HCT116 (cell line): ENCODE data around the gene TET3. TPM values are rescaled to one million over a fixed set of nuclear protein-coding genes. Genes with fewer than 3 reads are reported as not detected.

Experiments used
- ATAC-seq: fragments of 200-7000 bp; cut with Tn5 transposase; 2 replicates; pipeline ENCODE4 v1.9.1; 2020; ENCODE audit warnings: mild to moderate bottlenecking, moderate library complexity
- BruUV-seq: library from RNA; stranded (reverse); fragments of 400-500 nt; replicated peaks from 2 replicates; lab custom pipeline; 2021; lab: Mats Ljungman, UMichigan
- CTCF ChIA-PET: fragments of 300-600 bp; sonication (Branson Sonifier 250); formaldehyde crosslinking; loops from one replicate; lab custom pipeline; 2021; ENCODE audit warnings: antibody characterized with exemption; lab: Charles Lee
- POLR2A ChIA-PET: fragments of 300-600, 350-600 bp; sonication (Branson Sonifier 250); formaldehyde crosslinking; loops from one replicate; lab custom pipeline; 2021; ENCODE audit warnings: antibody characterized with exemption; lab: Charles Lee
- RAD21 ChIA-PET, 2 experiments: fragments of 300-600 bp; sonication (Branson Sonifier 250); formaldehyde crosslinking; loops; one replicate each; lab custom pipeline; 2023; ENCODE audit warnings: low total read pairs in 2 of 2; ENCODE audit not compliant: uncharacterized antibody in 2 of 2, unreplicated experiment in 2 of 2, low non-redundant PET in 1 of 2; lab: Charles Lee
- DNase-seq: peaks from one replicate; pipeline ENCODE4 v3.0.0-alpha.2; 2010; ENCODE audit warnings: low read depth, low spot score
- H2AFZ ChIP-seq: fragments of 200-600 bp; shearing (Covaris generic), sonication (generic); 2 replicates; pipeline ENCODE4 v1.6.1; 2017; ENCODE audit warnings: low read depth, mixed run types, mixed read lengths, antibody characterized with exemption, low read length; ENCODE audit not compliant: poor library complexity, severe bottlenecking
- H3K27ac ChIP-seq: 2 replicates; pipeline ENCODE4 v1.5.1; 2012; ENCODE audit warnings: low read depth, low read length
- H3K27me3 ChIP-seq: fragments of 200-600 bp; sonication (generic); 2 replicates; pipeline ENCODE4 v1.6.1; 2016; ENCODE audit warnings: mixed run types, low read length, mixed read lengths; ENCODE audit not compliant: insufficient read depth
- H3K36me3 ChIP-seq, 2 experiments: fragments of 200-500 bp in 1 of 2; fragments of 200-600 bp in 1 of 2; sonication (Bioruptor generic) in 1 of 2; sonication (generic) in 1 of 2; 2 replicates each; pipeline versions ENCODE4 v1.5.1 to v1.6.1; 2014 to 2016; ENCODE audit warnings: low read length in 2 of 2, inconsistent platforms in 1 of 2, mixed read lengths in 1 of 2, mixed run types in 1 of 2; ENCODE audit not compliant: insufficient read depth in 2 of 2, control insufficient read depth in 1 of 2
- H3K4me1 ChIP-seq, 2 experiments: fragments of 200-600 bp in 1 of 2; sonication (generic) in 1 of 2; 2 replicates each; pipeline versions ENCODE4 v1.5.1 to v1.6.1; 2012 to 2017; ENCODE audit warnings: low read length in 2 of 2, inconsistent platforms in 1 of 2, mild to moderate bottlenecking in 1 of 2, mixed read lengths in 1 of 2, mixed run types in 1 of 2, moderate library complexity in 1 of 2; ENCODE audit not compliant: insufficient read depth in 2 of 2, control insufficient read depth in 1 of 2
- H3K4me2 ChIP-seq: fragments of 200-600 bp; sonication (generic); 2 replicates; pipeline ENCODE4 v1.6.1; 2017; ENCODE audit warnings: mixed run types, low read length, mixed read lengths
- H3K4me3 ChIP-seq, 2 experiments: fragments of 200-600 bp in 1 of 2; sonication (generic) in 1 of 2; replicated peaks in 1 of 2; 2 replicates each; pipeline ENCODE4 v1.5.1; 2011 to 2016; ENCODE audit warnings: low read length in 2 of 2, control low read depth in 1 of 2, low read depth in 1 of 2, mild to moderate bottlenecking in 1 of 2, mixed read lengths in 1 of 2, mixed run types in 1 of 2
- H3K79me2 ChIP-seq: fragments of 200-600 bp; sonication (generic); 2 replicates; pipeline ENCODE4 v1.6.1; 2017; ENCODE audit warnings: mild to moderate bottlenecking, mixed run types, low read length, moderate library complexity, mixed read lengths; ENCODE audit not compliant: insufficient read depth
- H3K9ac ChIP-seq: fragments of 200-600 bp; sonication (generic); 2 replicates; pipeline ENCODE4 v1.6.1; 2016; ENCODE audit warnings: low read length, mixed read lengths
- H3K9me2 ChIP-seq: fragments of 200-600 bp; sonication (generic), shearing (Covaris generic); 2 replicates; pipeline ENCODE4 v1.6.1; 2017; ENCODE audit warnings: mixed run types, mild to moderate bottlenecking, moderate library complexity; ENCODE audit not compliant: insufficient read depth
- H3K9me3 ChIP-seq, 2 experiments: fragments of 200-500 bp in 1 of 2; fragments of 200-600 bp in 1 of 2; sonication (Bioruptor generic) in 1 of 2; sonication (generic) in 1 of 2; 2 replicates each; pipeline ENCODE4 v1.6.1; 2014 to 2017; ENCODE audit warnings: low read length in 2 of 2, mixed read lengths in 2 of 2, inconsistent platforms in 1 of 2, low read depth in 1 of 2, mild to moderate bottlenecking in 1 of 2, mixed run types in 1 of 2, moderate library complexity in 1 of 2; ENCODE audit not compliant: control insufficient read depth in 1 of 2, insufficient read depth in 1 of 2
- H4K20me1 ChIP-seq: fragments of 200-600 bp; sonication (generic), shearing (Covaris generic); 2 replicates; pipeline ENCODE4 v1.6.1; 2017; ENCODE audit warnings: mixed run types, mild to moderate bottlenecking, moderate library complexity; ENCODE audit not compliant: insufficient read depth
- CBX3 ChIP-seq: IDR thresholded peaks from 2 replicates; pipeline ENCODE4 v1.6.1; 2012; ENCODE audit warnings: low read depth
- CTCF ChIP-seq, 3 experiments: fragments of 200-600 bp in 1 of 3; sonication (generic) in 1 of 3; IDR thresholded peaks in 2 of 3; conservative IDR thresholded peaks in 1 of 3; 2 replicates each; pipeline ENCODE4 v1.5.1; 2012 to 2017; ENCODE audit warnings: low read depth in 2 of 3, low read length in 2 of 3, antibody characterized with exemption in 1 of 3, borderline replicate concordance in 1 of 3, control low read depth in 1 of 3, mild to moderate bottlenecking in 1 of 3, mixed read lengths in 1 of 3, mixed run types in 1 of 3, moderate library complexity in 1 of 3; ENCODE audit not compliant: insufficient read depth in 1 of 3
- EGR1 ChIP-seq: IDR thresholded peaks from 2 replicates; pipeline ENCODE4 v1.6.1; 2012; ENCODE audit warnings: low read depth
- ELF1 ChIP-seq: IDR thresholded peaks from 2 replicates; pipeline ENCODE4 v1.6.1; 2012; ENCODE audit warnings: low read depth, borderline replicate concordance
- EZH2 ChIP-seq: fragments of 200-600 bp; sonication (generic); IDR thresholded peaks from 2 replicates; pipeline ENCODE4 v1.6.1; 2017; ENCODE audit warnings: antibody characterized with exemption, mixed run types
- EZH2phosphoT487 ChIP-seq: fragments of 200-600 bp; IDR thresholded peaks from 2 replicates; pipeline ENCODE4 v1.6.1; 2018; ENCODE audit warnings: antibody characterized with exemption, borderline replicate concordance
- JUND ChIP-seq: IDR thresholded peaks from 2 replicates; pipeline ENCODE4 v1.6.1; 2012
- POLR2A ChIP-seq: IDR thresholded peaks from 2 replicates; pipeline ENCODE4 v1.7.0; 2011; ENCODE audit warnings: borderline replicate concordance; ENCODE audit not compliant: insufficient read depth, insufficient read length; ENCODE audit errors: extremely low read depth
- RAD21 ChIP-seq: IDR thresholded peaks from 2 replicates; pipeline ENCODE4 v1.6.1; 2012; ENCODE audit warnings: low read depth, mild to moderate bottlenecking
- SP1 ChIP-seq: IDR thresholded peaks from 2 replicates; pipeline ENCODE4 v1.6.1; 2012; ENCODE audit warnings: low read depth
- TCF7L2 ChIP-seq: IDR thresholded peaks from 2 replicates; pipeline ENCODE4 v1.7.0; 2011; ENCODE audit warnings: borderline replicate concordance, inconsistent platforms; ENCODE audit not compliant: insufficient read depth, insufficient read length; ENCODE audit errors: extremely low read depth
- ZBTB33 ChIP-seq: IDR thresholded peaks from 2 replicates; pipeline ENCODE4 v1.6.1; 2011; ENCODE audit warnings: mild to moderate bottlenecking, low read length, moderate library complexity; ENCODE audit not compliant: insufficient replicate concordance; ENCODE audit errors: extremely low read depth
- ZFX ChIP-seq: fragments of 450-650 bp; IDR thresholded peaks from 2 replicates; pipeline ENCODE4 v1.6.1; 2017
- ZNF274 ChIP-seq: fragments of 200-500 bp; sonication (Bioruptor generic); IDR thresholded peaks from 2 replicates; pipeline ENCODE4 v1.6.1; 2014; ENCODE audit warnings: mild to moderate bottlenecking, low read depth, low read length, inconsistent platforms
- intact Hi-C: fragments of 100-400 bp; cut with micrococcal nuclease; formaldehyde crosslinking; loops from 2 replicates; pipeline ENCODE4 v1.10.0; 2022
- total RNA-seq: library from RNA; stranded (reverse); gene quantifications from one replicate; pipeline ENCODE4 v1.2.1, GENCODE V29; 2021; ENCODE audit not compliant: unreplicated experiment

TET3 gene
- total RNA-seq, 1 experiment from 2014 or later: 15.4 TPM

GRCh38 chr2:74017223-74017622, 32.5 kb downstream of the TET3 start:
- Histone ChIP-seq H3K4me3 (no peak overlapping the region), H3K27ac (no peak overlapping the region), H3K36me3 (no peaks in the 10 kb centered on the region), H3K9ac (no peak overlapping the region), H3K79me2 (peaks cover 76% of the 10 kb centered on the region), H3K27me3 (no peaks in the 10 kb centered on the region), H3K9me2 (no peaks in the 10 kb centered on the region), H2AFZ (no peak overlapping the region), H3K4me2 (no peak overlapping the region), H4K20me1 (peaks cover 10% of the 10 kb centered on the region), H3K4me1 (no peaks in the 10 kb centered on the region), H3K9me3 (no peaks in the 10 kb centered on the region)
- CTCF ChIA-PET: no interaction called here
- ATAC-seq (no peak), DNase-seq (no peak)
- TF ChIP-seq EZH2: no peak
- TF ChIP-seq CBX3: no peak
- no peak for TF ChIP-seq CTCF (IDR thresholded peaks at IDR 0.05 in 2 of 3, conservative IDR thresholded peaks at IDR 0.05 in 1 of 3; ENCODE audit: borderline replicate concordance in 1 of 3, insufficient read depth in 1 of 3, low read depth in 2 of 3, low read length in 2 of 3)
- TF ChIP-seq ZBTB33: no peak
- no peak for TF ChIP-seq JUND
- no peak for TF ChIP-seq ELF1
- no peak for TF ChIP-seq ZNF274
- TF ChIP-seq EZH2phosphoT487: no peak
- TF ChIP-seq POLR2A: no peak
- TF ChIP-seq TCF7L2: no peak
- TF ChIP-seq EGR1: no peak
- no peak for TF ChIP-seq RAD21
- TF ChIP-seq ZFX: no peak
- no peak for TF ChIP-seq SP1
- intact Hi-C loops: no loop called here
- POLR2A ChIA-PET: interaction anchor here (0.8 kb wide), 1 partner anchor 12 kb away, joined by 3 read pairs; no protein-coding TSS in a partner anchor
- no TSS peak for BruUV-seq
- RAD21 ChIA-PET: no interaction called here
